Stimulated activated CD8-positive, alpha-beta memory T cell treated with anti-CD3 and anti-CD28 coated beads, Interleukin-4, amount 100 ng/mL, for 24 hours (primary cell): ENCODE measurements around the gene LPAR3.
A peak's percentile ranks its signal among the peaks of the same experiment; 100 is the strongest.

Experiments
- DNase-seq: peaks from one replicate; pipeline ENCODE4 v3.0.0-alpha.2; 2020; ENCODE audit warnings: low read depth

LPAR3 gene

DNA sequence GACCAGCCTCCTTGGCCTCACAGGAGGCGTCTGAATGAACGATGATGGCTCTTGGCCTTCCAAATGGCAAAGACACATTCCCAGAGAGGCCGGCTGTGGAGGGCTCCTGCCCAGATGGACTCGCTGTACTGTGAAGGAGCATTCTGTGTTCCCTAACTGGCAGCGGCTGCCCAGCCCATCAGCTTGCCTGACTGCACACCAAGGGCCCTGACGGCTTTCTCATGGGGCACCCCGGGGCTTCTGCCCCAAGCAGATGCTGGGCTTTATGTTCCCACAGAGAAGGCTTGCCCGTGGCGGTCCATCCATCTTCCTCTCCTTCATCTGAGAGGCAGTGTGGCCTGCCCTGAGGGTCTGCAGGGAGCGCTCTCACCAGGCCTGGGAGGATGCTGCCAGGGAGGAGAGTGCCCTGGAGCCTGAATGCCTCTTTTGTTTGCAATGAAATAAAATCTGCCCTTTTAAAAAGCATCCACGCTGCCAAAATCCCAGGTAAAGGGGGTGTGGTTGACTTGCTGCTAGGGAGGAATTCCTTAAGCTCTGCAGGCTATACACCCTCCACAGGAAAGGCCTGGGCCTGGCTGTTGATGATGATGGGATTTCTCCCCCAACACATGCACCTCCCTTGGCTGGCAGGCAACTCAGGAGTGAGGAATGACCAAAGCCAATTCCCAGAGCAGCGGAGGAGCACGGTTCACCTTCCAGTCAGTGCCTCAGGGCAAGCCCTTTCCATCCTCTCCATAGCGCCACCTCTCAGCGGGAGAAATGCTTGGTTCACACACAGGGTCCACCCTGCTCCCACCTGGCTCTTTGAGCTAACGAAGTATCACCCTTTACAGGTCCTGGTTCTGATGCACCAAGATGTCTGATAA is 118.1 kb downstream of the LPAR3 start:
- DNase-seq: no peak

DNA sequence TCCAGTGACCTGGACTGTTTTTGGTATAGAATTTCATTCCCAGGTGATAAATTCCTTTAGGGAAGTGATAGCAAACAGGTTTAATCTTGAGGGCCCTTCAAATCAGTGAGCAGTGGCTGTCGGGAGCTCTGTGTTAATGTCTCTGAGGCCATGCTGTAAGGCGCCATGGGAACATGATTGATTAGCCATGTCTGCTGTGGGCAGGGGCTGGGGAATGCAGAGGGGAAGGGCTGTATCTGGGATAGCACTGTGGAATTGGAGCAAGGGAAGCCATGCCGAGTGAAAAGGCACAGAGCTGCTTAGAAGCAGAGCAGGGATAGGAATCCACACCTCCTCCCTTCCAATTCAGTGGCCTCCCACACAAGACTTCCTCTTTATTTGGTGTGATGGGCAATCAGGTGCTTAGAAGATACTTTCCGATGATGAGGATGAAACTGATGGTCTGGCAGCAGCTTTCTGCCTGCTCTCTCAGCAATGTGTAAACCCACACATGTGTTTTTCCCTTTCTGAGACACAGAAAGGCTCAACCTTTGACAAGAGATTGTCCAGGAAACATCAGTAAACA is 119.0 kb downstream of the LPAR3 start:
- DNase-seq: no peak

DNA sequence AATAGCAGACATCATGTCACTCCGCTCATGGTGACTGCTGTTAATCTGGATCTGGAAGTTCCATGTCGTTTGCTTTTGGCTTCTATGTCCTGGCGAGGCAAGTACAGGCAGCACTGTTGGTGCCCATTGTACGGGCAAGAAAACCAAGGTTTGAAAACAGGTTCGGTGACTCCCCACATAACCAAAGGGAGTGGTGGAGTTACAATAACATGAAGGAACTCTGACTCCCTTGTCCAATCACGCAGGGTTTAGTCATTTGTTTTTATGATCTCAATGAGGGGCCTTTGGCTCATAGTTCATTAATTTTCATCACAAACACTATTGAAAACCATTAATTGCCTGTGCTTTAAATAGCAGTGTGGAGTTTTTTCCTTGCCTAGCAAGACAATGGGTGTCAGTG is 119.8 kb downstream of the LPAR3 start:
- DNase-seq: no peak

DNA sequence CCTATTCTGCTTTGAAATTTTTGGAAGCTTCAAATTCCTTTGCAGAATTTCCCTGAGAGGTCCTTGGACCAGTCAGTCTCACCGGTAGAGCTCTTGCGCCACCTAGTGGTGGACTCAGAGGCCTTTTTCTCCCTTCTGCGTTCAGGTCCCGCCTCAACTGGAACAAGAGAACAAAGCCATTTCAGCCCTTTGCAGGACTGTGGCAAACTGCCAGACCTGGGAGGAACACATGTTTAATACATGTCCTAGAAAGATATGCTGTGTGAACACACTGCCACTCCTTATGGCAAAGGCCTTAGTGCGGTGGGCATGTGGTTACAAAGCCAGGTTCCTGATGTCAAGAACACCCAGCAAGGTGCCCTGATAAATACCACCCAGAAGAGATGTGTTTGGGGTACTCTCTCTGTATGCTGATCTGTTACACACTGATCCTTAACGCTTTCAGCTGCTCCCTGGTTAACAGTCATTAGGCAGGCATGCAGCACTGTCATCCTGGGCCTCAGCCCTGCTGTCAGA is 120.5 kb downstream of the LPAR3 start:
- peak; percentile 58 for DNase-seq

DNA sequence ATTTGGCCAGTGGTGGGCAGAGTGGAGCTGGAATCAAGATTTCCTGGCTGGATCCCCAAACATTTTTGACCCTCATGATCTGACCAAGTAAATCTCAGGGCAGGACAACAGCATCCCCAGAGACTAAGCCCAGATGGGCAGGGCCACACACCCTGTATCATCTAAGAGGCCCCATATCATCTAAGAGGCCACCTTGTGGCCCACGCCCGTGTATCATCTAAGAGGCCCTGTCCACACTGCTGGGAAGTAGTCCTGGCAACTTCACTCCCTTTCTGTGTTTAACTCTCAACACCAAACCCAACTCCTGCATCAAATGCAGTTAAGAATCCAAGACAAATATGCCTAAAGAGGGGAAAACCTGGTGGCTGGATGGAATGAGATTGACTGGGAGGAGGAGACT is 121.1 kb downstream of the LPAR3 start:
- DNase-seq: no peak

DNA sequence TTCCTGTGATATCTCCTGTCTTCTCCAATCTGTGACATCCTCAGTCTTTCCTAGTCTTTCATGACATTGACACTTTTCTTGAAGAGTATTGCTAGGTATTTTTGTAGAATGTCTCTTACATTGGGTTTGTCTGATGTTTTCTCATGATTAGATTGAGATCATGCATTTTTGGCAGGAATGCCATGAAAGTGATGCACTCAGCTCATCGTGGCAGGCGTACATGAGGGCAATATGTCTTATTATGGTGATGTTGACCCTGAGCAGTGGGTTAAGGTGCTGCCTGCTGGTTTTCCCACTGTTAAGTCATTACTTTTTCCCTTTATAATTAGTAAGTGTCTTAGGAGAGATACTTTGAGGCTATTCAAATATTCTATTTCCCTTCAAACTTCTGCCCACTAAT is 122.5 kb downstream of the LPAR3 start:
- DNase-seq: no peak

DNA sequence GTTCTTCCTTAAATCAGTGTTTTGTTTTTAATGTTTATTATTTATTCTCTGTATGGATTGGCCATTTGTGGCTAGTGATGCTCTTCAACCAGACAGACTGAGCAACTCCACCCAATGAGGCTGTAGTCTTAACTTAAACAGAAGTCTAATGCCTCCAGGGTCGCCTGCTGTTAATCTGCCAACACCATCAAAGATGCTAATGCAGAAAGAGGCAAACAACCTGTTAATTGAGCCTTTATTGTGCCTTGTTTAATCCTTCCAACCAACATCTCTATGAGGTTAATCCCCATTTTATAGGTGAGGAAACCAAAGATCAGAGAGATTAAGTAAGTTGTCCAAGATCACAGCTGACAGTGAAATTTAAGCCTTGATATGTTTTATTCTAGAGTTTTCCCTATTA is 123.4 kb downstream of the LPAR3 start:
- DNase-seq: no peak

DNA sequence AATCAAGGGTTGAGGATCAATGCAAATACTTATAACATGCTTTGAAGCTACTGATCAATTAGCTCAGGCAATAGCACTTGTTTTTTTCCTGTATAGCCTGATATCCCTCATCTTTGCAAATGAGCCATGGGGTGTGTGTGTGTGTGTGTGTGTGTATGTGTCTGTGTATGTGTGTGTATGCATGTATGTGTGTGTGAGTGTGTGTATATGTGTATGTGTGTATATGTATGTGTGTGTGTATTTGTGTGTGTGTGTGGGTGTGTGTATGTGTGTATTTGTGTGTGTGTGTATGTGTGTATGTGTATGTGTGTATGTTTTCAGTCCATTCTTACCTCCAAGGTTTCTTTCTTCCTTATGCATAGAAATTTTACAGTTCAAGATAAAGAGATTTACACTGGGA is 124.4 kb downstream of the LPAR3 start:
- no peak for DNase-seq

DNA sequence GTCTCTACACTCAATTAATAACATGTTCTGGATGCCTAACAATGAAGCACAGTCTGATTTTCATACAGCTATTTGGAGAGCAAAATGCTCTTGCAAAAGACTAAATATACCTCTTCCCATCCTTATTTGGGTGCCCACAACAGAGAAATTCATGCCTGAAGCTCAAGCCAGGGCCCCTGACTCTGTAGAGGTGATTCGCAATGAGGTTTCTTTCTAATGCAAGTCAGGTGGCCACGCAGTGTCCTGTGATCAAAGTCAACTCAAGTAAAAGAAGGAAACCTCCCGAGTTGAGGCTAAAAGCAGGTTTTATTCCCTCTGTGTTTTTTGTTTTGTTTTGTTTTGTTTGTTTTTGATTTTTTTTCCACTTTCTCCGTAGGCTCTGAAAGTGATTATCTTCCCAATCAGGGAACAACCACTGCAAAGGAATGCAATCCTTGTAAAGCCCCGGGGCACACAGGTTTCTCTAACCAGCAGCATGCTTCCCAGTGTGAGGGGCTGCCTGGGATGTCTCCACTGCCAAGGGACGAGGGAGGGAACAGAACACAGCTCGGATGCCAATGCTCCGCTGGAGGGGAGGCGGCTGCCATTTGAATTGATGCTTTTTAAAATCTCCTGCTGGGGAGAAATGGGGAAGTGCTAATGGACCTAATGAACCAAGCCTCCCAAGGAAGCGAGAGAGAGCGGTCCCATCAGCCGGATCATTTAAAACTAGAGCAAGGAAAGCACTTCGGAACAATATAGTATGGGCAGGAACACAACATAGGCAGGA is 128.9 kb downstream of the LPAR3 start:
- DNase-seq: no peak

DNA sequence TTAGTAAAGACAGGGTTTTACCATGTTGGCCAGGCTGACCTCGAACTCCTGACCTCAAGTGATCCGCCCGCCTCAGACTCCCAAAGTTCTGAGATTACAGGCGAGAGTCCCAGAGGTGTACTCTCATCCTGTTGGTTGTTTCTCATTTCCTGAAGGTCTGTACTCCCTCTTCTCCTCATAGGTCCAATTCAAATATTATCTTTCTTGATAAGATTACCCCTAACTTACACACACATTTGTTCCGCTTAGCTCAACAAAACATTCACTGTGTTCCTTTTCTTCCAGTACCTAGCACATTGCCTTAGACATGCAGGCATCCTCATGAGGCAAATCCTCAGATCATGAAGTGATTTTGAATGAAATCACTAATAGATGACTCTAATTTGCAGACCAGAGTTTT is 130.3 kb downstream of the LPAR3 start:
- DNase-seq: no peak
